Transverse colon (tissue), 4 donors: Measurements from ENCODE around the gene GLIPR2.

Experiments used
- CTCF ChIP-seq, 5 experiments: fragments of 200-600 bp in 3 of 5; fragments of 450-650 bp in 2 of 5; sonication (generic) in 3 of 5; IDR thresholded peaks; 1 replicate in 2 of 5; 2 replicates in 3 of 5; pipeline ENCODE4 v1.5.1; 2016 to 2017; ENCODE audit warnings: antibody characterized with exemption in 5 of 5, inconsistent platforms in 3 of 5, mild to moderate bottlenecking in 2 of 5, moderate library complexity in 1 of 5
- POLR2AphosphoS5 ChIP-seq, 3 donors: sonication (generic); formaldehyde crosslinking; IDR thresholded peaks; one replicate each; pipeline ENCODE4 v1.6.1; 2016; ENCODE audit warnings: antibody characterized with exemption in 3 of 3

DNA sequence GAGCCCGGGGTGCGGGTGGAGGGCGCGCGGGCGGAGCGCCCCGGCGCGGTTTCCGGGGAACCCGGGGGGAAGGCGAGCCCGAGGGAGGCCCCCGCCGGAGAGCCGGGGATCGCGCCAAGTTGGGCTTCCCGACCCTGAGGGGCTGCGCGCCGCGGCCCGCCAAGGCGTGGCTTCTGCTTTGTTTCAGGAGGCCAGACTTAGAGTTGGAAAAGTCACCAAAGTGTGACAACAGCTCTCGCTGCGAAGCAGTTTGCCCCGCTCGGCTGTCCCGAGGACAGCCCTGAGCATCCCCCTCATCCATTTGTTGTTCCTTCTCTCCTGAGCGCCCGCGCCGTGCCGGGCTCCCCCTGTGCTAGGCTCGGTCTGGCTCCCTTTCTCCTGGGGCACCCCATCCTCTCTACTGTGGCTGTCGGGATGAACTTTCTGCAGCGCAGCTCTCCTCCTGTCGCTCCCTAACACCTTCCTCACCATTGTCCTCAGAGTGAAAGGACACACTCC, 410 bp downstream of the GLIPR2 start:
- TF ChIP-seq CTCF (IDR thresholded peaks at IDR 0.05) (no peak), POLR2AphosphoS5 (IDR thresholded peaks at IDR 0.05) (no peak)
